ENCODE measurements around the gene EPB41L5. TPM values are rescaled to one million over a fixed set of nuclear protein-coding genes. Genes with fewer than 3 reads are reported as not detected.
"Not testable (repeated sequence)": the region's sequence is repeated elsewhere in the genome, so short reads cannot be mapped to it uniquely, and the experiment has no call there.

Gene EPB41L5
- total RNA-seq, 1 donor from 2014 or later, result 8.2 TPM

DNA sequence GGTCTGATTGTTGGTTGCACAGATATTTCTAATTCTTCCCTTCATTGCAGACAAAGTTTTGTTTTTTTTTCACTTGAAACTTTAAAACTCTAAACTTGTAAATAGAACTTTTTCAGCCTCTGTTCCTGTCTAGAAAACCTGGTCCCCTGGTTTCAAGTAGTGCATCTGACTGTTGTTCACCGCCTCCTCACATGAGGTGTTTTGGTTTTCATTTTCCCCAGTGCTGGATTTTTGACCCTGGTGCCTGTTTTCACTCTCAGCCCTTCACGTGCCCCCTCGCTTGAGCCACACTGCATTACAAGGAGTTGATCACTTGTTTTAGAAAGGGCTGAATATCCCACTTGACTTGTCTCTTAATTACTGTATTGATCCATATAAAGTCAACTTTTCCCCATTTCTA is 110.2 kb downstream of the EPB41L5 start:
- ATAC-seq, result no peak
- DNase-seq (ENCODE audit: missing footprints), result no peak
- intact Hi-C loops (cut with DNase I), result no loop called here

- DNase-seq (ENCODE audit: missing footprints), result no peak
- intact Hi-C loops (cut with DNase I), result no loop called here
These were observed 112.3 kb downstream of the EPB41L5 start for GRCh38 chr2:120125195-120125594.

GRCh38 chr2:120128216-120128615 is 115.3 kb downstream of the EPB41L5 start:
- DNase-seq (ENCODE audit: missing footprints) (no peak), ATAC-seq (no peak)
- intact Hi-C loops (cut with DNase I), result no loop called here

More at GRCh38 chr2:120125195-120125594, 112.3 kb downstream of the EPB41L5 start:
- no peak for ATAC-seq

GRCh38 chr2:120132190-120132589 is 119.3 kb downstream of the EPB41L5 start:
- no peak for DNase-seq (ENCODE audit: missing footprints)
- ATAC-seq, result no peak
- intact Hi-C loops (cut with DNase I), result no loop called here

GRCh38 chr2:120132691-120133090 is 119.8 kb downstream of the EPB41L5 start:
- DNase-seq (ENCODE audit: missing footprints) (no peak), ATAC-seq (no peak)
- intact Hi-C loops (cut with DNase I), result no loop called here

DNA sequence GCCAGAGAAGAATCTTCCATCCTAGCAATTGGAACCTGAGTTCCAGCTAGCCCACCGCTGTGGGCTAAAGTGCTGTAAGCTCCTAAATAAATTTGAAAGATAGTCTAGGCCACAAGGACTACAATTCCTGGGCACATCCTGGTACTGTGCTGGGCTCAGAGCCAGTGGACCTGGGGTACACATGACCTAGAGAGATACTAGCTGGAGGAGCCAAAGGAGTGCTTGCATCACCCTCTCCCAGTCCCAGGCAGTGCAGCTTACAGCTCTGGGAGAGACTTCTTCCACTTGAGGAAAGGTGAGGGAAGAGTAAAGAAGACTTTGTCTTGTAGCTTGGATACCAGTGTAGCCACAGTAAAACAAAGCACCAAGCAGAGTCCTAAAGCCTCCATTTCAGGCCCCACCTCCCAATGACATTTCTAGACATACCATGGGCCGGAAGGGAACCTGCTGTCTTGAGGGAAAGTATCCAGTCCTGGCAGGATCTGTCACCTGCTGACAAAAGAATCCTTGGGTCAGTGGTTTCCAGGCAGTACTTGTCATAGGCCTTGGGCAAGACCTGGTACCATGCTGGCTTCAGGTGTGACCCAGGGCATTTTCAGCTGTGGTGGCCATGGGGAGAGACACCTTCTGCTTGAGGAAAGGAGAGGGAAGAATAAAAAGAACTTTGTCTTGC is 120.8 kb downstream of the EPB41L5 start:
- intact Hi-C loops (cut with DNase I), result no loop called here
- DNase-seq (ENCODE audit: missing footprints), result no peak
- ATAC-seq, result no peak

GRCh38 chr2:120134263-120134662 is 121.4 kb downstream of the EPB41L5 start:
- DNase-seq (ENCODE audit: missing footprints), result no peak
- intact Hi-C loops (cut with DNase I), result no loop called here
- no peak for ATAC-seq

DNA sequence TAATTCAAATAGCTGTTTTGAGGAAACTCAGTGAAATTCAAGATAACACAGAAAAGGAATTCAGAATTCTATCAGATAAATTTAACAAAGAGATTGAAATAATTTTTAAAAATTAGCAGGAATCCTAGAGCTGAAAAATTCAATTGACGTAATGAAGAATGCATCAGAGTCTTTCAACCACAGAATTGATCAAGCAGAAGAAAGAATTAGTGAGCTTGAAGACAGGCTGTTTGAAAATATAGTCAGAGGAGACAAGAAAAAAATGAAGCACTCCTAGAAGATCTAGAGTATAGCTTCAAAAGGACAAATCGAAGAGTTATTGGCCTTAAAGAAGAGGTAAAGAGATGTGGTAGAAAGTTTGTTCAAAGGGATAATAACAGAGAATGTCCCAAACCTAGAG is 122.1 kb downstream of the EPB41L5 start:
- intact Hi-C loops (cut with DNase I); DNase-seq (ENCODE audit: missing footprints); ATAC-seq: not testable (repeated sequence)

- intact Hi-C loops (cut with DNase I), result no loop called here
- no peak for DNase-seq (ENCODE audit: missing footprints)
- no peak for ATAC-seq
These were observed 128.0 kb downstream of the EPB41L5 start for GRCh38 chr2:120140866-120141265.

DNA sequence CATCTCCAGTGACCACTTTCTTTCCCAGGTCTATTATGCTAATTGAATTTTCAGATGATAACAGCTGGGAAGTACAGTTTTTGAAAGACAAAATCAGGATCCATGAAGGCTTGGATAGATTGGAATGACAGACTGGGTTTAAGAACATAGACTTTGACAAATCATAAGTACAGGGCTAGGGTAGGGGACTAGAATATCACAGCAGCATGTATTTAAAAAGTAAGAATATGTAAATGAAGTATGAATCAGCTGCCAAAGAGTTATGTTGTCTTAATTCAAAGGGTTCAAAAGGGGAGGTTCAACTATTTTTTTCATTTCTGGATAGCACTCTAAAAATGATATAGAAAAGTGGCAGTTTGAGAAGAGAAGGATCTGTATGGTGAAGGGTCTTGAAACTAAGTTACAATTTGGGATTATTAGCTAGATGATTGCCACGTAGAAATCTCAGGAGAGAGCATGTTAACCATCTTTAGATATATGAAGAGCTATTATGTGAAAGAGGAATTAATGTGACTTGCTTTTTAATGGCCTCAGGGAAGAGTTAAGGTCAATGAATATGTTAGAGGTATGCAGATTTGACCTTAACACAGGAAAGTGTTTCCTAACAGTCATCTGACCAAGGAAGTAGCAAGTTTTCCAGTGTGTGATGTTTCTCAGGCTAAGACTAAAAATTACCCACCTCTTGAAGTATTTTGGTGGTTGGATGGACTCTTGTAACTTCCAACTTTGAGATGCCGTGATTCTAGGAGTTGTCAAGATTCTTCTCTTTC is 128.6 kb downstream of the EPB41L5 start:
- intact Hi-C loops (cut with DNase I), result no loop called here
- DNase-seq (ENCODE audit: missing footprints), result no peak
- no peak for ATAC-seq

GRCh38 chr2:120142528-120143219 is 129.8 kb downstream of the EPB41L5 start:
- intact Hi-C loops (cut with DNase I), result no loop called here
- no peak for DNase-seq (ENCODE audit: missing footprints)
- no peak for ATAC-seq

DNA sequence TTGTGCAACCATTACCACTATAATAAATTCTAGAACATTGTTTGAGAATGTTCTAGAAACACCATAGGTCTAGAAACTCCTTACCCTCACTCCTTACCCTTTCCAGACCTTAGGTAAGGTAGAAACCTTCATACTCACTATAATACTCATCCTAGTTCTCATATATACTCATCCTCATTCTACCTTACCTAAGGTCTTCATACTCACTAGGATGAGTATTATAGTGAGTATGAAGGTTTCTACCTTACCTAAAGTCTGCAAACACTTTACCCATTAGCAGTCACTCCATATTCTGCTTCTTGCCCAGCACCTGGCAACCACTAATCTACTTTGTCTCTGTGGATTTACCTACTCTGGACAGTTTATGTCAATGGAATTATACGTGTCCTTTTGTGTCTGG is 135.4 kb downstream of the EPB41L5 start:
- intact Hi-C loops (cut with DNase I), result no loop called here
- no peak for ATAC-seq
- no peak for DNase-seq (ENCODE audit: missing footprints)

DNA sequence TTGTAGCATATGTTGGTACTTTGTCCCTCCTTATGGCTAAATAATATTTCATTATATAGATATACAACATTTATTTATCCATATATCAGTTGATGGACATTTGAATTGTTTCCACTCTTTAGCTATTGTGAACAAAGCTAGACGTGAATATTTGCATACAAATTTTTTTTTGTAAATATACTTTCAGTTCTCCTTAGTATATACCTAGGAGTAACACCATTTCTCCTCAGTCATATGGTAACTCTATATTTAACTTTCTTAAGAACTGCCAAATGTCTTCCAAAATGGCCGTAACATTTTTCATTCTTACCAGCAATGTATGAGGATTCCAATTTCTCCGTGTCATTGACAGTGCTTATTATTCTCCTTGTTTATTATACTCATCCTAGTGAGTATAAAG is 135.8 kb downstream of the EPB41L5 start:
- intact Hi-C loops (cut with DNase I), result no loop called here
- ATAC-seq, result no peak
- no peak for DNase-seq (ENCODE audit: missing footprints)

- intact Hi-C loops (cut with DNase I), result no loop called here
- DNase-seq (ENCODE audit: missing footprints) (no peak), ATAC-seq (no peak)
These were observed 136.5 kb downstream of the EPB41L5 start for GRCh38 chr2:120149406-120149805.

- ATAC-seq (no peak), DNase-seq (ENCODE audit: missing footprints) (no peak)
- intact Hi-C loops (cut with DNase I), result no loop called here
These were observed 137.2 kb downstream of the EPB41L5 start for GRCh38 chr2:120150040-120150482.

- ATAC-seq, result no peak
- intact Hi-C loops (cut with DNase I), result no loop called here
- DNase-seq (ENCODE audit: missing footprints), result no peak
These were observed 142.4 kb downstream of the EPB41L5 start for GRCh38 chr2:120155308-120155707.

GRCh38 chr2:120158658-120159057 is 145.8 kb downstream of the EPB41L5 start:
- DNase-seq (ENCODE audit: missing footprints); ATAC-seq: not testable (repeated sequence)

DNA sequence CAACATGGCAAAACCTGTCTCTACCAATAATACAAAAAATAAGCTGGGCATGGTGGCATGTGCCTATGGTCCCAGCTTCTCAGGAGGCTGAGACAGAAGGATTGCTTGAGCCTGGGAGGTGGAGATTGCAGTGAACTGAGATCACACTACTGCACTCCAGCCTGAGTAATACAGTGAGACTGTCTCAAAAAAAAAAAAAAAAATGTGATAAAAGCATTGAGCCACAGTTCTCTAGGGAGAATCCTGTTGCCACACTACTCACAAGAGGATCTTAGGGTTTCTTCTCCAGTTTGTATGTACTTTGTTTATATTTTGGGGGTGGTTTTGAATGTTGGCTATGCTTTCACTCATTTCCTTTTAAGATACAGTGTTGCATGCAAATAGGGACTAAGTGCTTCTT is 148.3 kb downstream of the EPB41L5 start:
- DNase-seq (ENCODE audit: missing footprints) (no peak), ATAC-seq (no peak)
- intact Hi-C loops (cut with DNase I), result no loop called here

More at GRCh38 chr2:120158658-120159057, 145.8 kb downstream of the EPB41L5 start:
- intact Hi-C loops (cut with DNase I), result not testable (repeated sequence)

- intact Hi-C loops (cut with DNase I), result no loop called here
- DNase-seq (ENCODE audit: missing footprints) (no peak), ATAC-seq (no peak)
These were observed 149.8 kb downstream of the EPB41L5 start for GRCh38 chr2:120162716-120163115.

DNA sequence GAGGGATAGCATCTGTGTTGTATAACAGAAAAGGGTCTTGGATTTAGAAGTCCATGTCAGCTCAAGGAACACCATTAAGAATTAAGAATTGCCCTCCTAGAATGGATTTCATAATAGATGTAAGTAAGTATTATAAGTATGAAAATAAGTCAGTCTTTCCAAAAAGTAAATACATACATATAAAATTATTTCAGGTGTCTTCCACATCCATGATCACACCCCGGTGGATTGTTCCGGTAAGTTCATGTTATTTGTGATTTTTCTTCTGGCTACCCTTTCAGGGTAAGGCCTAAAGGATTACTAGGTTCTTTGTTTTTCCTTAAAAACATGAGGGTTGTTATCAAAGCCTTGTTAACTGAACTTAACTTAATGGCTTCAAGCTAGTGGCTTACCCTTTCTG is 154.4 kb downstream of the EPB41L5 start:
- no peak for DNase-seq (ENCODE audit: missing footprints)
- no peak for ATAC-seq
- intact Hi-C loops (cut with DNase I), result no loop called here

All from Right ventricle myocardium inferior (tissue), 1 donor.